ENCODE data around the gene PRAME. TPM values are rescaled to one million over a fixed set of nuclear protein-coding genes. Genes with fewer than 3 reads are reported as not detected.
"Not testable (repeated sequence)": the region's sequence is repeated elsewhere in the genome, so short reads cannot be mapped to it uniquely, and the experiment has no call there.

Gene PRAME
- total RNA-seq, 1 donor = 0.43 TPM

DNA sequence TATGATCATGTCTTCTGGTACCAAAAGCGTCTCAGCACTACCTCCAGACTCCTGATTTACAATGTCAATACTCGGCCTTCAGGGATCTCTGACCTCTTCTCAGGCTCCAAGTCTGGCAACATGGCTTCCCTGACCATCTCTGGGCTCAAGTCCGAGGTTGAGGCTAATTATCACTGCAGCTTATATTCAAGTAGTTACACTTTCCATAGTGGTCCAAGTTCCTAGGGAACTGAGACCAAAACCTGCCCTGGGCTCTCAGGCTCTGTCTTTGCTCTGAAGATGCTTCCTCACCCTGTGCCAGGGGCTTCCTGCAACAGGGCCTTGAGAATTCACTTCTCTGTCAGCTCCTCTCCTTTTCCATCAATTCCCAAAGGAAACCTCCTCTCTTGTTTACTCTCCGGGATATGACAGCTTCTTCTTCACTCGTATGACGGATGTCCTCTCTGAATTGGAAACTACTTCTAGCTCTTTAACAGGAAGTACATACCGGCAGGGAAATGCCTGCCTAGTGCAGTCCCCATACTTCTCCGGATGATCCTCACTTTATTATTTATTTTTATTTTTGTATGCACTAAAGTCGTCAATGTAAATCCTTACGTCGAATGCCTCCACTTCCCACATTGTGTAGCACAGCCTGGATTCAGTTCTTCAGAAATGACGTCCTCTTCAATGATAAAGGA, 29.6 kb upstream of the PRAME start:
- no peak for TF ChIP-seq CTCF (IDR thresholded peaks at IDR 0.05; ENCODE audit: insufficient read depth, low read depth, low read length)
- no peak overlapping the region for H3K4me3 ChIP-seq (ENCODE audit: low read depth, low read length)
- no peak for DNase-seq (ENCODE audit: low read depth)

DNA sequence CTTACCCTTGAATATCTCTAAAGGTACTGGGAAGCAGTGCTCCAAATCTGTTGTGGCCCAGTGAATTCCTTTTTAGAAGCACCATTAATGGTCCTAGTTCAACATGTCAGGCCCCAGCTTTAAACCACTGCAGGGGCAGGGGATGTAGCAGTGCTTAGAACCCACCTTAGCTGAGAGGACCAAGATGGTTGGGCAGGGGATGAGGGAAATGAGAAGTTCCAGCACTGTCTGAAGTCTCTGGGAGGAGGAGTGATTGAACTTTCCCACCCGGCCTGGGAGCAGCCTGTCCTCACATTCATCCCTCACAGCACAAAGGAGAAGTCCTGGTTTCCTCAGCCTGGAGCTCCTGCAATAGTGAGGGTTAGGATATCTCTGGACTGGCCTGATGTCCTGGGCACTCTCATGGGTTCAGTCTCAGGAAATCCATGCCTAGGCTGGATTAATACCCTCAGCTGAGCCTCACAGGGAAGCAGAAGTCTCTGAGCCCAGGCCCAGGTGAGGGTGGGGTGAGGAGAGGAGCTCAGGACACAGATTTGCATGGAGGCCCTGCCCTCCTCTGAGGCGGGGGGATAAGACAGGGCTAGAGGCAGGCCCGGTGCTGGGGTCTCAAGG, 28.6 kb upstream of the PRAME start:
- no peak overlapping the region for H3K4me3 ChIP-seq (ENCODE audit: low read depth, low read length)
- TF ChIP-seq CTCF (IDR thresholded peaks at IDR 0.05; ENCODE audit: insufficient read depth, low read depth, low read length) = no peak
- no peak for DNase-seq (ENCODE audit: low read depth)

GRCh38 chr22:22584722-22585121, 25.7 kb upstream of the PRAME start:
- no peak for DNase-seq (ENCODE audit: low read depth)
- no peak for TF ChIP-seq CTCF (IDR thresholded peaks at IDR 0.05; ENCODE audit: insufficient read depth, low read depth, low read length)
- no peak overlapping the region for H3K4me3 ChIP-seq (ENCODE audit: low read depth, low read length)

- H3K4me3 ChIP-seq (ENCODE audit: low read depth, low read length) = no peak overlapping the region
- no peak for DNase-seq (ENCODE audit: low read depth)
- TF ChIP-seq CTCF (IDR thresholded peaks at IDR 0.05; ENCODE audit: insufficient read depth, low read depth, low read length) = no peak
These were observed 24.0 kb upstream of the PRAME start for GRCh38 chr22:22583030-22583429.

DNA sequence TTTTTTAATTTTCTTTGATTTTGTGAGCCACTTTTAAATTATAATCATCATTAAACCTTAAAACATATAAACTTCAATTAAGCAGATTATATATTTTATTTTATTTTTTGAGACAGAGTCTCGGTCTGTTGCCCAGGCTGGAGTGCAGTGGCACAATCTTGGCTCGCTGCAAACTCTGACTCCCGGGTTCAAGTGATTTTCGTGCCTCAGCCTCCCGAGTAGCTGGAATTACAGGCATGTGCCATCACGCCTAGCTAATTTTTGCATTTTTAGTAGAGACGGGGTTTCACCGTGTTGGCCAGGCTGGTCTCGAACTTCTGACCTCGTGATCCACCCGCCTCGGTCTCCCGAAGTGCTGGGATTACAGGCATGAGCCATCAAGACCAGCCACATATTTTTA, 22.5 kb upstream of the PRAME start:
- DNase-seq (ENCODE audit: low read depth); H3K4me3 ChIP-seq (ENCODE audit: low read depth, low read length): not testable (repeated sequence)

- TF ChIP-seq CTCF (IDR thresholded peaks at IDR 0.05; ENCODE audit: insufficient read depth, low read depth, low read length) = no peak
- H3K4me3 ChIP-seq (ENCODE audit: low read depth, low read length) = no peak overlapping the region
- no peak for DNase-seq (ENCODE audit: low read depth)
These were observed 21.0 kb upstream of the PRAME start for GRCh38 chr22:22579869-22580604.

DNA sequence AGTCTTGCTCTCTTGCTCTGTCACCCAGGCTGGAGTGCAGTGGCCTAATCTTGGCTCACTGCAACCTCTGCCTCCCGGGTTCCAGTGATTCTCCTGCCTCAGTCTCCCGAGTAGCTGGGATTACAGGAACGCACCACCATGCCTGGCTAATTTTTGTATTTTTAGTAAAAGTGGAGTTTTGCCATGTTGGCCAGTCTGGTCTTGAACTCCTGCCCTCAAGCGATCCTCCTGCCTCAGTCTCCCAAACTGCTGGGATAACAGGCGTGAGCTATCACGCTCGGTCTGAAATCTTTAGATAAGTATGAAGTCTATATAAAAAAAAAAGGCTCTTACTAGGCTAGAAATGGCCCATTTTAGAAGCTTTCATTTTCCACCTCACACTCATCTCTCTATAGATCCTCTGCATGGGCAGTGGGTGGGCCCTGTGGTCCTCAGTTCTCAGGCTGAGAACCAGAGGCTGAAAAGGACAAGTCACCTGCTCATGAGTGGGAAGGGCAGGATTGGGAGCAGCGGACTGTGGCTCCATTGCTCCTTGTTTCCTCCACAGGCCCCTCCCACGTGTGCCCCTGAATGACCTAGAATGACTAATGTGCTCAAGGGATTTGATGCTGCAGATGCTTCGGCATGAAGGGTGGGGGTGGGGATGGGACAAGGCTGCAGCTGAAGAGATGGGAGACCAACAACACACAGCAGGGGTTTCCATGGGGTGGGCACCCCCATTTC, 19.8 kb upstream of the PRAME start:
- no peak overlapping the region for H3K4me3 ChIP-seq (ENCODE audit: low read depth, low read length)
- TF ChIP-seq CTCF (IDR thresholded peaks at IDR 0.05; ENCODE audit: insufficient read depth, low read depth, low read length) = no peak
- peak; percentile 62 for DNase-seq (ENCODE audit: low read depth)
